Neural cell (in vitro differentiated cells): Measurements from ENCODE around the gene COL18A1.

Source experiments
- EP300 ChIP-seq: fragments of 450-650 bp; conservative IDR thresholded peaks from 2 replicates; pipeline ENCODE4 v1.6.1; 2014; ENCODE audit warnings: antibody characterized with exemption, mild to moderate bottlenecking, moderate library complexity; ENCODE audit not compliant: poor library complexity, severe bottlenecking
- EZH2 ChIP-seq: fragments of 200-600, 300-800 bp; shearing (Covaris generic), sonication (generic); IDR thresholded peaks from 2 replicates; pipeline ENCODE4 v1.6.1; 2014; ENCODE audit warnings: antibody characterized with exemption, low read length, borderline replicate concordance, mild to moderate bottlenecking; ENCODE audit not compliant: insufficient read depth, poor library complexity, severe bottlenecking
- MXI1 ChIP-seq: fragments of 450-650 bp; conservative IDR thresholded peaks from 2 replicates; pipeline ENCODE4 v1.6.1; 2014; ENCODE audit warnings: antibody characterized with exemption, mild to moderate bottlenecking; ENCODE audit not compliant: poor library complexity, severe bottlenecking
- POLR2AphosphoS5 ChIP-seq: IDR thresholded peaks from 2 replicates; pipeline ENCODE4 v1.6.1; 2012
- RAD21 ChIP-seq: fragments of 450-650 bp; conservative IDR thresholded peaks from 2 replicates; pipeline ENCODE4 v1.6.1; 2014; ENCODE audit warnings: antibody characterized with exemption, mild to moderate bottlenecking, moderate library complexity
- TAF1 ChIP-seq: IDR thresholded peaks from 2 replicates; pipeline ENCODE4 v1.6.1; 2012; ENCODE audit warnings: low read depth
- TF ChIP-seq, protein P1 (sequence below): fragments of 450-650 bp; IDR thresholded peaks from 2 replicates; pipeline ENCODE4 v1.5.1; 2014; ENCODE audit warnings: antibody characterized with exemption, mild to moderate bottlenecking, moderate library complexity; ENCODE audit not compliant: poor library complexity, severe bottlenecking
- TF ChIP-seq, protein P2 (sequence below): IDR thresholded peaks from 2 replicates; pipeline ENCODE4 v1.6.1; 2012; ENCODE audit warnings: borderline replicate concordance

DNA sequence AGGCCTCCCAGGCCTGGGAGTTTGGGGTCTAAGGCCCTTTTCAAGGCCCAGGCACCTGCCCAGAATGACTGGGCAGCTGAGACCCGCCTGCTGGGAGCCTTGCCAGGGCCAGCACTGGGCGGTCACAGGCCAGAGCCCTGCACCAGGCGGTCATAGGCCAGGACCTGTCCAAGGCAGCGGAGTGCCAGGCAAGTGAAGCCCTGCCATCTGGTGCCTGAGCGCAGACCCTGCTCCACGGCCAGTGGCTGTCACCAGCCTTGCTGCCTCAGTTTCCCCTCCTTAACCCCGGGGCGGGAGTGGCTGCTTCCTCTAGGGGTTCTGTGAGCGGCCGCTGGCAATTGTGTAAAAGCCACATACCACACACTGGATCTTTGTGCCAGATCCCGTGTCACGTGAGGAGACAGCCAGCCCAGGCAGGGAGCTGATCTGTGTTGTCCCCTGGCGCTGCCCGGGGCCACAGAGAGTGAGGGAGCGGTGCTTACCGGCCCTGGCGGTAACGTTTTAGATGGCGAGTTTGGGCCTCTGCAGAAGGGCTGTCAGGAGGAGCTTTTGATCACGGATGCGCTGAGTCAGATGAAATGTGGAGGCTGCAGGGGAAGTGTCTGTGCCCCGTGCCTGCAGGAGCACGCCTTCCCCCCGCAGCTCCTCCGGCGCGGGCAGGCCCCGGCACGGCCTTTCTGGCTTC is 4.6 kb downstream of the COL18A1 start:
- TF ChIP-seq, protein P1, sequence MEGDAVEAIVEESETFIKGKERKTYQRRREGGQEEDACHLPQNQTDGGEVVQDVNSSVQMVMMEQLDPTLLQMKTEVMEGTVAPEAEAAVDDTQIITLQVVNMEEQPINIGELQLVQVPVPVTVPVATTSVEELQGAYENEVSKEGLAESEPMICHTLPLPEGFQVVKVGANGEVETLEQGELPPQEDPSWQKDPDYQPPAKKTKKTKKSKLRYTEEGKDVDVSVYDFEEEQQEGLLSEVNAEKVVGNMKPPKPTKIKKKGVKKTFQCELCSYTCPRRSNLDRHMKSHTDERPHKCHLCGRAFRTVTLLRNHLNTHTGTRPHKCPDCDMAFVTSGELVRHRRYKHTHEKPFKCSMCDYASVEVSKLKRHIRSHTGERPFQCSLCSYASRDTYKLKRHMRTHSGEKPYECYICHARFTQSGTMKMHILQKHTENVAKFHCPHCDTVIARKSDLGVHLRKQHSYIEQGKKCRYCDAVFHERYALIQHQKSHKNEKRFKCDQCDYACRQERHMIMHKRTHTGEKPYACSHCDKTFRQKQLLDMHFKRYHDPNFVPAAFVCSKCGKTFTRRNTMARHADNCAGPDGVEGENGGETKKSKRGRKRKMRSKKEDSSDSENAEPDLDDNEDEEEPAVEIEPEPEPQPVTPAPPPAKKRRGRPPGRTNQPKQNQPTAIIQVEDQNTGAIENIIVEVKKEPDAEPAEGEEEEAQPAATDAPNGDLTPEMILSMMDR = no peak
- TF ChIP-seq, protein P2, sequence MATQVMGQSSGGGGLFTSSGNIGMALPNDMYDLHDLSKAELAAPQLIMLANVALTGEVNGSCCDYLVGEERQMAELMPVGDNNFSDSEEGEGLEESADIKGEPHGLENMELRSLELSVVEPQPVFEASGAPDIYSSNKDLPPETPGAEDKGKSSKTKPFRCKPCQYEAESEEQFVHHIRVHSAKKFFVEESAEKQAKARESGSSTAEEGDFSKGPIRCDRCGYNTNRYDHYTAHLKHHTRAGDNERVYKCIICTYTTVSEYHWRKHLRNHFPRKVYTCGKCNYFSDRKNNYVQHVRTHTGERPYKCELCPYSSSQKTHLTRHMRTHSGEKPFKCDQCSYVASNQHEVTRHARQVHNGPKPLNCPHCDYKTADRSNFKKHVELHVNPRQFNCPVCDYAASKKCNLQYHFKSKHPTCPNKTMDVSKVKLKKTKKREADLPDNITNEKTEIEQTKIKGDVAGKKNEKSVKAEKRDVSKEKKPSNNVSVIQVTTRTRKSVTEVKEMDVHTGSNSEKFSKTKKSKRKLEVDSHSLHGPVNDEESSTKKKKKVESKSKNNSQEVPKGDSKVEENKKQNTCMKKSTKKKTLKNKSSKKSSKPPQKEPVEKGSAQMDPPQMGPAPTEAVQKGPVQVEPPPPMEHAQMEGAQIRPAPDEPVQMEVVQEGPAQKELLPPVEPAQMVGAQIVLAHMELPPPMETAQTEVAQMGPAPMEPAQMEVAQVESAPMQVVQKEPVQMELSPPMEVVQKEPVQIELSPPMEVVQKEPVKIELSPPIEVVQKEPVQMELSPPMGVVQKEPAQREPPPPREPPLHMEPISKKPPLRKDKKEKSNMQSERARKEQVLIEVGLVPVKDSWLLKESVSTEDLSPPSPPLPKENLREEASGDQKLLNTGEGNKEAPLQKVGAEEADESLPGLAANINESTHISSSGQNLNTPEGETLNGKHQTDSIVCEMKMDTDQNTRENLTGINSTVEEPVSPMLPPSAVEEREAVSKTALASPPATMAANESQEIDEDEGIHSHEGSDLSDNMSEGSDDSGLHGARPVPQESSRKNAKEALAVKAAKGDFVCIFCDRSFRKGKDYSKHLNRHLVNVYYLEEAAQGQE = no peak
- no peak for TF ChIP-seq EP300
- no peak for TF ChIP-seq TAF1
- TF ChIP-seq RAD21 = no peak
- TF ChIP-seq POLR2AphosphoS5 = no peak
- TF ChIP-seq EZH2 = no peak
- TF ChIP-seq MXI1 = no peak
